ENCODE measurements around the gene UBTD2. TPM values are rescaled to one million over a fixed set of nuclear protein-coding genes. Genes with fewer than 3 reads are reported as not detected.

UBTD2 gene
- total RNA-seq = 15.9 and 16.0 TPM in 2 replicates

GRCh38 chr5:172283020-172283861 is at the start of gene UBTD2:
UBTD2 (minus strand) TSS chr5:172283764; CDS start chr5:172283665, 99 bp downstream.

GRCh38 chr5:172193872-172194271 is 89.7 kb downstream of the UBTD2 start, which contains the start of gene EFCAB9:
EFCAB9 (plus strand) TSS chr5:172194172; CDS start chr5:172194173, 1 bp downstream.

DNA sequence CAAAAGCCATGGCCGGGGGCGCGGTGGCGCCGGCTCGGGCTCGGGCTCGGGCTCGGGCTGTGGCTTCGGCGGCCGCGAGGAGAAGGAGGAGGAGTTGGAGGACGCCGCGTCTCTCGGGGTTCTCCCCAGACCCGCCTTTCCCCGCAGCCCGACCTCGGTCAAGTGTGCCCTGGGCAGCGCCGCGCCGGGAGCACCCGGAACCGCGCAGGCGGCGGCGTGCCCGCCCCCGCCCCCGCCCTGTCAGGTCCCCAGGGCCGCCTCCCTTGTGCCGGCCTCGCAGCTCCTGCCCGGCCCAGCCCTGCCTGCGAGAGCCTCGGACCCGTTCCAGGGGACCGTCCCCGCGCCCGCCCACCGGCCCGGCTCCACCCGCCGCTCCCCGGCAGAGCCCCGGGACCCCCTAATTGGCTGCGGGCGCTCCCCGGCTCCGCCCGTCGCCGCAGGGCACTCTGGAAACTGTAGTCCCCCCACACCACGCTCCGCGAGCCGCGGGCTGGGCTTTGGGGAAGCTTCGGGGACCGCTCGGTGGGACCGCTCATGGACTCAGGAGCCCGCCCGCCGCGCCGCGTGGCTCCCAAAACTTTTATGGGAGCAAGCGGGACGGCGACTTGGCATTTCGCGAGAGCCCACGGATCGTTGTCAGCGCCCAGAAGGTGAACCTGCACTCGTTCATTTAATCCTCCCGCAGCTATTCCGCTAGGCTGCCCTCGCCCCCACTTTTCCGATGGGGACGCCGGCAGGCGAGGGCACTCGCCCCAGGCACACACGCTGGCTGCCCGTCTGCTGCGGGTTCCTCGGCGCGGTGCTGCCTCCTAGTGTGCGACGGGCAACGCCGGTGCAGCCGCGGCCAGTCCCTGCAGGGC is 95.3 kb downstream of the UBTD2 start, which contains the start of gene STK10:
STK10 (minus strand) TSS at position 192 of the 860 bp plus-strand sequence; CDS start at position 10, 182 bp downstream.

Other genes with a start within 250 kb of the UBTD2 start
- gene STK10, start 95.5 kb downstream of the UBTD2 start, total RNA-seq = 12.3 and 12.8 TPM in 2 replicates
- not detected in 2 replicates for gene EFCAB9, start 89.6 kb downstream of the UBTD2 start, total RNA-seq
- gene SH3PXD2B, start 170.8 kb upstream of the UBTD2 start, total RNA-seq = 23.3 and 25.5 TPM in 2 replicates